ENCODE data around the gene SLC22A31.

- TF ChIP-seq, protein P1, sequence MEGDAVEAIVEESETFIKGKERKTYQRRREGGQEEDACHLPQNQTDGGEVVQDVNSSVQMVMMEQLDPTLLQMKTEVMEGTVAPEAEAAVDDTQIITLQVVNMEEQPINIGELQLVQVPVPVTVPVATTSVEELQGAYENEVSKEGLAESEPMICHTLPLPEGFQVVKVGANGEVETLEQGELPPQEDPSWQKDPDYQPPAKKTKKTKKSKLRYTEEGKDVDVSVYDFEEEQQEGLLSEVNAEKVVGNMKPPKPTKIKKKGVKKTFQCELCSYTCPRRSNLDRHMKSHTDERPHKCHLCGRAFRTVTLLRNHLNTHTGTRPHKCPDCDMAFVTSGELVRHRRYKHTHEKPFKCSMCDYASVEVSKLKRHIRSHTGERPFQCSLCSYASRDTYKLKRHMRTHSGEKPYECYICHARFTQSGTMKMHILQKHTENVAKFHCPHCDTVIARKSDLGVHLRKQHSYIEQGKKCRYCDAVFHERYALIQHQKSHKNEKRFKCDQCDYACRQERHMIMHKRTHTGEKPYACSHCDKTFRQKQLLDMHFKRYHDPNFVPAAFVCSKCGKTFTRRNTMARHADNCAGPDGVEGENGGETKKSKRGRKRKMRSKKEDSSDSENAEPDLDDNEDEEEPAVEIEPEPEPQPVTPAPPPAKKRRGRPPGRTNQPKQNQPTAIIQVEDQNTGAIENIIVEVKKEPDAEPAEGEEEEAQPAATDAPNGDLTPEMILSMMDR (IDR thresholded peaks at IDR 0.05) = no peak
- TF ChIP-seq, protein P2, sequence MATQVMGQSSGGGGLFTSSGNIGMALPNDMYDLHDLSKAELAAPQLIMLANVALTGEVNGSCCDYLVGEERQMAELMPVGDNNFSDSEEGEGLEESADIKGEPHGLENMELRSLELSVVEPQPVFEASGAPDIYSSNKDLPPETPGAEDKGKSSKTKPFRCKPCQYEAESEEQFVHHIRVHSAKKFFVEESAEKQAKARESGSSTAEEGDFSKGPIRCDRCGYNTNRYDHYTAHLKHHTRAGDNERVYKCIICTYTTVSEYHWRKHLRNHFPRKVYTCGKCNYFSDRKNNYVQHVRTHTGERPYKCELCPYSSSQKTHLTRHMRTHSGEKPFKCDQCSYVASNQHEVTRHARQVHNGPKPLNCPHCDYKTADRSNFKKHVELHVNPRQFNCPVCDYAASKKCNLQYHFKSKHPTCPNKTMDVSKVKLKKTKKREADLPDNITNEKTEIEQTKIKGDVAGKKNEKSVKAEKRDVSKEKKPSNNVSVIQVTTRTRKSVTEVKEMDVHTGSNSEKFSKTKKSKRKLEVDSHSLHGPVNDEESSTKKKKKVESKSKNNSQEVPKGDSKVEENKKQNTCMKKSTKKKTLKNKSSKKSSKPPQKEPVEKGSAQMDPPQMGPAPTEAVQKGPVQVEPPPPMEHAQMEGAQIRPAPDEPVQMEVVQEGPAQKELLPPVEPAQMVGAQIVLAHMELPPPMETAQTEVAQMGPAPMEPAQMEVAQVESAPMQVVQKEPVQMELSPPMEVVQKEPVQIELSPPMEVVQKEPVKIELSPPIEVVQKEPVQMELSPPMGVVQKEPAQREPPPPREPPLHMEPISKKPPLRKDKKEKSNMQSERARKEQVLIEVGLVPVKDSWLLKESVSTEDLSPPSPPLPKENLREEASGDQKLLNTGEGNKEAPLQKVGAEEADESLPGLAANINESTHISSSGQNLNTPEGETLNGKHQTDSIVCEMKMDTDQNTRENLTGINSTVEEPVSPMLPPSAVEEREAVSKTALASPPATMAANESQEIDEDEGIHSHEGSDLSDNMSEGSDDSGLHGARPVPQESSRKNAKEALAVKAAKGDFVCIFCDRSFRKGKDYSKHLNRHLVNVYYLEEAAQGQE (IDR thresholded peaks at IDR 0.05; ENCODE audit: low read depth, low read length) = no peak
- TF ChIP-seq RAD21 (IDR thresholded peaks at IDR 0.05; ENCODE audit: low read length) (no peak), RFX5 (IDR thresholded peaks at IDR 0.05; ENCODE audit: low read length) (no peak)
Measured at GRCh38 chr16:89233678-89234490, 33.5 kb upstream of the SLC22A31 start.

Measured in SK-N-SH (cell line).